ENCODE results near the gene ZNF41. TPM values are rescaled to one million over a fixed set of nuclear protein-coding genes. Genes with fewer than 3 reads are reported as not detected.

ZNF41 gene
- total RNA-seq, 1 experiment from 2014 or later: 2.5 TPM

GRCh38 chrX:47447607-47448006, 35.4 kb downstream of the ZNF41 start:
- H3K56ac ChIP-seq (ENCODE audit: insufficient read length, low read depth, low read length): no peak overlapping the region
- H2BK120ac ChIP-seq (ENCODE audit: low read depth, low read length, poor library complexity, severe bottlenecking): no peak overlapping the region
- H2AFZ ChIP-seq (ENCODE audit: low read length): no peak overlapping the region
- TF ChIP-seq CTCF (conservative IDR thresholded peaks at IDR 0.05): no peak
- Mint-ChIP-seq H3K27ac (no peak overlapping the region), H3K36me3 (ENCODE audit: insufficient read depth in 1 of 3, low read depth in 3 of 3) (peaks cover 52 to 54% (median 53%) of the 10 kb centered on the region in 3 experiments), H3K4me3 (no peak overlapping the region; a peak in 1 of 5 replicates), H3K4me1 (no peaks in the 10 kb centered on the region), H3K27me3 (ENCODE audit: low read depth) (no peaks in the 10 kb centered on the region), H3K9me3 (peaks cover 84 to 89% of the 10 kb centered on the region in 2 experiments)
- WGBS (ENCODE audit: extremely low coverage, insufficient read length, low lambda C conversion rate): no CpG with 5 or more reads among the region's 11 CpGs
- H3K4ac ChIP-seq (ENCODE audit: low read depth, low read length): no peak overlapping the region
- no peak overlapping the region for H3K14ac ChIP-seq (ENCODE audit: insufficient read depth, low read length)
- H3K23me2 ChIP-seq (ENCODE audit: insufficient read length, low read depth, low read length, poor library complexity, severe bottlenecking): no peaks in the 10 kb centered on the region
- no peak overlapping the region for H3T11ph ChIP-seq (ENCODE audit: low read length)
- H3K79me2 ChIP-seq (ENCODE audit: insufficient read depth, low read length): no peaks in the 10 kb centered on the region
- peaks cover 66% of the 10 kb centered on the region for H3K9me3 ChIP-seq (ENCODE audit: control insufficient read depth, low read depth, low read length)
- H3K27ac ChIP-seq (ENCODE audit: insufficient read length, low read depth, low read length): no peak overlapping the region
- H4K8ac ChIP-seq (replicated peaks; ENCODE audit: insufficient read length, low read depth, low read length): no peak overlapping the region
- H3K79me1 ChIP-seq (ENCODE audit: insufficient read depth, low read depth, low read length, poor library complexity, severe bottlenecking): no peaks in the 10 kb centered on the region
- no peak overlapping the region for H3K18ac ChIP-seq (ENCODE audit: insufficient read length, low read depth, low read length)
- no peak overlapping the region for H3K4me2 ChIP-seq (ENCODE audit: insufficient read depth, insufficient read length, low read length)
- H2BK15ac ChIP-seq (ENCODE audit: low read depth, low read length): no peak overlapping the region
- no peak for DNase-seq
- H2BK12ac ChIP-seq (ENCODE audit: insufficient read length, low read depth, low read length): no peak overlapping the region
- no peak overlapping the region for H2AK5ac ChIP-seq (ENCODE audit: insufficient read length, low read length)
- no peaks in the 10 kb centered on the region for H3K4me1 ChIP-seq (ENCODE audit: insufficient read depth, low read length)
- H4K20me1 ChIP-seq (ENCODE audit: control insufficient read depth, insufficient read depth, insufficient read length): no peaks in the 10 kb centered on the region
- H2BK5ac ChIP-seq (ENCODE audit: insufficient read length, low read length): no peak overlapping the region
- H3K27me3 ChIP-seq (ENCODE audit: insufficient read depth, low read length): no peaks in the 10 kb centered on the region
- no peak overlapping the region for H4K5ac ChIP-seq (ENCODE audit: insufficient read length, low read depth, low read length)
- H2BK20ac ChIP-seq (ENCODE audit: low read depth, low read length, poor library complexity, severe bottlenecking): no peak overlapping the region
- no peak overlapping the region for H4K91ac ChIP-seq (ENCODE audit: insufficient read length, low read depth, low read length)
- H3K23ac ChIP-seq (ENCODE audit: insufficient read length, low read depth, low read length): no peak overlapping the region
- H3K9ac ChIP-seq (ENCODE audit: extremely low read depth, insufficient read length, low read length): no peak overlapping the region
